ENCODE data around the gene ATRNL1.

DNA sequence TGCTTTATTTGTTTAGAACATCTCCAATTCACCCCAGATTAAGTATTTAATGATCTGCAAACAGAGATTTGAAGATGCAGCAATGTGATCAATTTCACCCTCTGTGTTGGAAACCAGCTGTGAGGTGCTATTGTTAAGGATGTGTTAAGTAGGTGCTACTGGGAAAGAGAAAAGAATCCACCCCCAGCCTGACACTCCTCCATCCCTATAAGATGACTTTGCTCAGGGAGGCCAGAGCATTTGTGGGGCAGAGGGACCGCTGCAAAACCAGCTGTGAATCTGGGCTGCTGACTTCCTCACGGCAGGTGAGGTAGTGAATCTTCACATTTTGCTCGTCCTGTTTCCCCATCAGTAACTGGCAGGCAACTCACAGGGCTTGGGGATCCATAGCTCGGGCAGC, 882.3 kb downstream of the ATRNL1 start:
- no peak for TF ChIP-seq EZH2 (IDR thresholded peaks at IDR 0.05; ENCODE audit: borderline replicate concordance, low read depth, low read length, severe bottlenecking)
- TF ChIP-seq, protein P1, sequence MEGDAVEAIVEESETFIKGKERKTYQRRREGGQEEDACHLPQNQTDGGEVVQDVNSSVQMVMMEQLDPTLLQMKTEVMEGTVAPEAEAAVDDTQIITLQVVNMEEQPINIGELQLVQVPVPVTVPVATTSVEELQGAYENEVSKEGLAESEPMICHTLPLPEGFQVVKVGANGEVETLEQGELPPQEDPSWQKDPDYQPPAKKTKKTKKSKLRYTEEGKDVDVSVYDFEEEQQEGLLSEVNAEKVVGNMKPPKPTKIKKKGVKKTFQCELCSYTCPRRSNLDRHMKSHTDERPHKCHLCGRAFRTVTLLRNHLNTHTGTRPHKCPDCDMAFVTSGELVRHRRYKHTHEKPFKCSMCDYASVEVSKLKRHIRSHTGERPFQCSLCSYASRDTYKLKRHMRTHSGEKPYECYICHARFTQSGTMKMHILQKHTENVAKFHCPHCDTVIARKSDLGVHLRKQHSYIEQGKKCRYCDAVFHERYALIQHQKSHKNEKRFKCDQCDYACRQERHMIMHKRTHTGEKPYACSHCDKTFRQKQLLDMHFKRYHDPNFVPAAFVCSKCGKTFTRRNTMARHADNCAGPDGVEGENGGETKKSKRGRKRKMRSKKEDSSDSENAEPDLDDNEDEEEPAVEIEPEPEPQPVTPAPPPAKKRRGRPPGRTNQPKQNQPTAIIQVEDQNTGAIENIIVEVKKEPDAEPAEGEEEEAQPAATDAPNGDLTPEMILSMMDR (IDR thresholded peaks at IDR 0.05; ENCODE audit: borderline replicate concordance, extremely low read depth, low read length, poor library complexity, severe bottlenecking): no peak
